H1 (cell line): ENCODE results near the gene SMAD7. TPM values are rescaled to one million over a fixed set of nuclear protein-coding genes. Genes with fewer than 3 reads are reported as not detected.

Experiments
- MAX ChIP-seq: IDR thresholded peaks from 2 replicates; pipeline ENCODE4 v1.6.1; 2012; ENCODE audit warnings: inconsistent platforms
- NANOG ChIP-seq: IDR thresholded peaks from 2 replicates; pipeline ENCODE4 v1.6.1; 2011; ENCODE audit warnings: low read length, low read depth, mild to moderate bottlenecking, inconsistent platforms; ENCODE audit not compliant: insufficient read depth, poor library complexity, severe bottlenecking
- TAF1 ChIP-seq: IDR thresholded peaks from 2 replicates; pipeline ENCODE4 v1.6.1; 2011; ENCODE audit warnings: mild to moderate bottlenecking, low read depth, low read length
- polyA plus RNA-seq, 7 experiments: library from polyadenylated mRNA; depleted of rRNA in 3 of 7; stranded (reverse) in 5 of 7; unstranded in 2 of 7; fragments of >200 nt in 5 of 7; fragments of 200-250 nt in 2 of 7; gene quantifications; 1 replicate in 5 of 7; 2 replicates in 1 of 7; 4 replicates in 1 of 7; pipeline versions ENCODE4 v1.2.1 to v1.2.3, GENCODE V29; 2011 to 2013; ENCODE audit warnings: missing spikeins in 2 of 7, mixed read lengths in 2 of 7
- total RNA-seq: library from RNA; stranded (reverse); fragmentation: NEBNext Ultra II Directional; extraction: Animal tissue kit (Norgen Biotek cat#: 25700); gene quantifications from 2 replicates; pipeline ENCODE4 v1.2.1, GENCODE V29; 2021

SMAD7 gene
- total and polyA plus RNA-seq, 2 of the 8 experiments (the other 6 are each of a cell fraction or from before 2014, with no cell fraction given): 6.5 to 15.5 TPM

GRCh38 chr18:48937869-48938750, 12.7 kb downstream of the SMAD7 start (continued):
- no peak for TF ChIP-seq TAF1
- no peak for TF ChIP-seq MAX
- no peak for TF ChIP-seq NANOG
